Stimulated activated CD4-positive, alpha-beta T cell treated with anti-CD3 and anti-CD28 coated beads, Interleukin-4, amount 100 ng/mL, for 4 hours (primary cell): ENCODE results near the gene ASB6.

Source experiments
- DNase-seq, 2 experiments: peaks; one replicate each; pipeline ENCODE4 v3.0.0-alpha.2; 2020

Gene ASB6

GRCh38 chr9:129641750-129642585 is at the start of gene ASB6:
ASB6 (minus strand) TSS chr9:129642151; CDS start chr9:129641999, 152 bp downstream.
- DNase-seq: peak; percentile 81 to 98

- DNase-seq: no peak
Measured at GRCh38 chr9:129688285-129689043, 46.5 kb upstream of the ASB6 start.

GRCh38 chr9:129687391-129687790 is 45.4 kb upstream of the ASB6 start:
- no peak for DNase-seq

- no peak for DNase-seq
Measured at GRCh38 chr9:129686736-129687135, 44.8 kb upstream of the ASB6 start.

- DNase-seq: no peak
Measured at GRCh38 chr9:129685933-129686259, 43.9 kb upstream of the ASB6 start.

- no peak for DNase-seq
Measured at GRCh38 chr9:129685220-129685932, 43.4 kb upstream of the ASB6 start.

GRCh38 chr9:129682381-129682780 is 40.4 kb upstream of the ASB6 start:
- DNase-seq: no peak

- no peak for DNase-seq
Measured at GRCh38 chr9:129681924-129682323, 40.0 kb upstream of the ASB6 start.

GRCh38 chr9:129679537-129679936 is 37.6 kb upstream of the ASB6 start:
- DNase-seq: no peak

- DNase-seq: no peak
Measured at GRCh38 chr9:129678844-129679243, 36.9 kb upstream of the ASB6 start.

- DNase-seq: no peak
Measured at GRCh38 chr9:129677456-129677855, 35.5 kb upstream of the ASB6 start.

GRCh38 chr9:129676975-129677374 is 35.0 kb upstream of the ASB6 start:
- DNase-seq: no peak

- DNase-seq: no peak
Measured at GRCh38 chr9:129676287-129676686, 34.3 kb upstream of the ASB6 start.

GRCh38 chr9:129675620-129676019 is 33.7 kb upstream of the ASB6 start:
- no peak for DNase-seq

GRCh38 chr9:129674229-129674628 is 32.3 kb upstream of the ASB6 start:
- DNase-seq: no peak

- no peak for DNase-seq
Measured at GRCh38 chr9:129673602-129674001, 31.7 kb upstream of the ASB6 start.

- DNase-seq: no peak
Measured at GRCh38 chr9:129672702-129673101, 30.8 kb upstream of the ASB6 start.

GRCh38 chr9:129671519-129671918 is 29.6 kb upstream of the ASB6 start:
- peak in 1 of 2 experiments; percentile 19 for DNase-seq

GRCh38 chr9:129671065-129671464 is 29.1 kb upstream of the ASB6 start:
- no peak for DNase-seq

- no peak for DNase-seq
Measured at GRCh38 chr9:129669946-129670345, 28.0 kb upstream of the ASB6 start.

GRCh38 chr9:129669141-129669718 is 27.3 kb upstream of the ASB6 start:
- no peak for DNase-seq

- DNase-seq: no peak
Measured at GRCh38 chr9:129667850-129668249, 25.9 kb upstream of the ASB6 start.

GRCh38 chr9:129667378-129667777 is 25.4 kb upstream of the ASB6 start:
- no peak for DNase-seq
